ENCODE results near the gene CPSF3.
"Not testable (repeated sequence)": the region's sequence is repeated elsewhere in the genome, so short reads cannot be mapped to it uniquely, and the experiment has no call there.

Gene CPSF3

GRCh38 chr2:9397201-9397600, 26.3 kb upstream of the CPSF3 start:
- no peak for DNase-seq

GRCh38 chr2:9398251-9398650, 25.2 kb upstream of the CPSF3 start:
- DNase-seq = not testable (repeated sequence)

GRCh38 chr2:9398881-9399780, 24.3 kb upstream of the CPSF3 start:
- DNase-seq = no peak

DNA sequence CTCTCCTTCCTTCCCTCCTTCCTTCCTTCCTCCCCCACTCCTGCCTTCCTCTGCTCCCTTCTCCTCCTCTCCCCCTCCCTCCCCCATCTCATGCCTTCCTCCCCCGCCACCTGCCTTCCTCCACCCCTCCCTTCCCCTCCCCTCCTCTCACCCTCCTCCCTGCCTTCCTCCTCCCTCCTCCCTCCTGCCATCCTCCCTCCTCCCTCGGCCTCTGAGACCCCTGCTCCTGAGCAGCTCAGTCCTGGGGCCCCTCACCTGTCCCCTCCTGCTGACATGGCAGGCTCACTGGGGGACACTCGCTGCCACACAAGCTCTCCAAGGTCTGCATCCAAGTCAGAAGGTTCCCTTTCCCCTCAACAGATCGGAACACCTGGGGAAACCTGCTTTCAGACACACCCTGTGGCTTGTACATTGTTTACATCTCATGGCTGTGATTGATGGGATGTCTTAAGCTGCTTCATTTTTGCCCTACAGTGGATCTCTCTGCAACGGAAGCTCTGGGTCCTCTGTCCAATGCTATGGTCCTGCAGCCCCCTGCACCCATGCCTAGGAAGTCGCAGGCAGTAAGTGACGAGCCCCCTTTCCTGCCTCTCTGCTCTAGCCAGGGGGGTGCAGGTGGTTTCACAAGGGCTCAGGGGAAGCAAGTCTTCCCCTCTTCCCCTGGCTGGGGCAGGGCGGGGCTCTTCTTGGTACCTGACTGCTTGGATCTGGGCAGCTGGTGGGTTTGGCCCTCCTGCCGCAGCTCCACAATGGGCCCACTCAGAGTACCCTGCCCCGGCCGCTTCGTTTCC, 23.0 kb upstream of the CPSF3 start:
- DNase-seq = no peak

GRCh38 chr2:9401059-9401547, 22.4 kb upstream of the CPSF3 start:
- no peak for DNase-seq

DNA sequence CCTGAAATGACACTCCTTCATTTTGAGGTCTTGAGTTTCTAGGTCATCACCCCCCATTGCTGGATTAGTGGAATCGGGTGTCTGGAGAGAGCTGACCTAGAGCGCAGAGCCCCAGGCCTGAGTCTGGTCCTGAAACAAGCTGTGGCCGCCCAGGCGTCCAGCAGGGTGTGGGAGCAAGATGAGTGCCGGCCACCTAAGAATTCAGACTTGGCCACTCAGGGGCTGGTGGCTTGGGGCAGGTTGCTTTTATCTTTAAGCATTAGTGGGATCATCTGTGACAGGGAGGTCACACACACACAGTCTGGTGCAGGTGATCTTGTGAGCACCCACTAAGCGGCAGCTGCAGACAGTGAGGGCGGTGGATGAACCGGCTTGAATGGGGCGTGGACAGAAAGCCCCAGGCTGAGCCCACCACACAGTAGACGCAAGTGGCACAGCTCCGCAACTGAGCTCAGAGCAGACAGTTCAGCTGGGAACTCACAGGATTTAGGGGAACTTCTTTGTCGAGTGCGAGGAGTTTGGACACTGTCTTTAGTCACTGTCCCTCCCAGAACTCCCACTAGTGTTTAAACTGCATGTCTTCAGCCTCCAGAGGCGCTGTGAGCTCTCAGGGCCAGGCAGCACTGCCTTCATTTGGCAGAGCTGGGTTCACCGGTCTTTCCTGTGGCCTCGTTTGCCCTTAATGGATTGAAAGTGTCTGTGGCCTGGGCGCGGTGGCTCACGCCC, 21.6 kb upstream of the CPSF3 start:
- no peak for DNase-seq

- no peak for DNase-seq
These were observed 19.5 kb upstream of the CPSF3 start for GRCh38 chr2:9403924-9404323.

DNA sequence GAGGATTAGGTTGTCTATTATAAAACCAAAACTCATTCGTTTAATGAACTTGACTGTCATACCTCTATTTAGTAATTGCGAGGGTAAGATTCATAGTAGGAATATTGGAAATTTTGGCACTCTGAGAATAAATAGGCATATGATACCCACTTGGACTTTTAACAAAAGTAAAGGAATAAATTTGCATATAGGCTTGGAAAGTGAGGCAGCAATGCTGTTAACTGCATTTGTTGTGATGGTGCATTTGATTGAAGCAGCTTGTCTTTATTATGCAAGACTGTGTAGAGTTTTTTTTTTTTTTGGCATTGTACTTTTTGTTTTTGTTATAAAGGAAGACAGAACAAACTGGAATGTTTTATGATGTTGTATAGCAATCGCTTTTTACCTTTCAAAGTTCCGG, 19.0 kb upstream of the CPSF3 start:
- DNase-seq = no peak

GRCh38 chr2:9405636-9406035, 17.8 kb upstream of the CPSF3 start:
- no peak for DNase-seq

GRCh38 chr2:9406529-9407362, 16.7 kb upstream of the CPSF3 start:
- DNase-seq = no peak

GRCh38 chr2:9407363-9407811, 16.1 kb upstream of the CPSF3 start:
- DNase-seq = no peak

DNA sequence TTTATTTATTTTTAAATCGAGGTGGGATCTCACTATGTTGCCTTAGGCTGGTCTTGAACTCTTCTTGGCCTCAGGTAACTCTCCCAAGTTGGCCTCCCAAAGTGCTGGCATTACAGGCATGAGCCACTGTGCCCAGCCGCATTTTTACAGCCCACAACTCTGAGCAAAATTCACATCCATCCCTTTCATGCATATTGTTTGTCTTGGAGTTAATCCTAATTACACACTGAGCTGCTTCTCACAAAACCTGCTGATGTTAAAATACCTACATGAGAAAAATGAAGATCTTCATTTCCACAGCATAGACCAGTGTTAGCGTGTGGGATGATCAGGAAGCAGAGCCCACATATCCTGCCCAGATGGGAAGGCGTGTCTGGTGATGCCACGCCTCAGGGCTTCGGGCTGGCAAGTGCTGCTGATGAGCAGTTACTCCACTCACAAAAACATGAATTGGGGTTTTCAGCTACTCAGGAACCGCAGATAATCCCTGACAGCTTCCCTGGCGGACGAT, 14.8 kb upstream of the CPSF3 start:
- DNase-seq = no peak

DNA sequence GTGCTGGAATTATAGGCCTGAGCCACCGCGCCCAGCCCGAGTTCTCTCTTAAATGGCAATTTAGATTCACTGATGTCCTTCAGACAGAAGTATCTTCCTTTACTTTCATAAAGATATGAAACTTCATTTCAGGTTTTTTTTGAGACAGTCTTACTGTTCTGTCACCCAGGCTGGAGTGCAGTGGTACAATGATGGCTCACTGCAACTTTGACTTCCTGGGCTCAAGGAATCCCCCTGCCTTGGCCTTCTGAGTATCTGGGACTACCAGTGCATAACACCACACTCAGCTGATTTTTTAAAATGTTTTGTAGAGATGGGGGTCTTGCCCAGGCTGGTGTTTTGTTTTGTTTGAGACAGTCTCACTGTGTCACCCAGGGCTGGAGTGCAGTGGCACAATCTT, 13.3 kb upstream of the CPSF3 start:
- no peak for DNase-seq

DNA sequence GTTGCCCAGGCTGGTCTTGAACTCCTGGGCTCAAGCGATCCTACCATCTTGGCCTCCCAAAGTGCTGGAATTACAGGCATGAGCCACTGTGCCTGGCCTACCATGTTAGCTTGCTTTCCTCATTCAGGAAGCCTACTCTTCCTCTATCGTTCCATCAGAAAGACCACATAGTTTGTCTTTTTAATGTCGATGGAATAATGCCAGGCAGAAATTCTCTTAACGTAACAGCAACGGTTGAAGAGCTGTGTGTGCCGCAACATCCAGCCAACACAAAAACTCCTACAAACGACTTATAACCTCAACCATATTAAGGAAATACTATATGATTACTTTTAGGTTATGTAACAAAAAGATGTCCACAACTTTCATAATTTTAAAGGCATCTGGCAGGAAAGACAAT, 10.7 kb upstream of the CPSF3 start:
- DNase-seq = no peak

DNA sequence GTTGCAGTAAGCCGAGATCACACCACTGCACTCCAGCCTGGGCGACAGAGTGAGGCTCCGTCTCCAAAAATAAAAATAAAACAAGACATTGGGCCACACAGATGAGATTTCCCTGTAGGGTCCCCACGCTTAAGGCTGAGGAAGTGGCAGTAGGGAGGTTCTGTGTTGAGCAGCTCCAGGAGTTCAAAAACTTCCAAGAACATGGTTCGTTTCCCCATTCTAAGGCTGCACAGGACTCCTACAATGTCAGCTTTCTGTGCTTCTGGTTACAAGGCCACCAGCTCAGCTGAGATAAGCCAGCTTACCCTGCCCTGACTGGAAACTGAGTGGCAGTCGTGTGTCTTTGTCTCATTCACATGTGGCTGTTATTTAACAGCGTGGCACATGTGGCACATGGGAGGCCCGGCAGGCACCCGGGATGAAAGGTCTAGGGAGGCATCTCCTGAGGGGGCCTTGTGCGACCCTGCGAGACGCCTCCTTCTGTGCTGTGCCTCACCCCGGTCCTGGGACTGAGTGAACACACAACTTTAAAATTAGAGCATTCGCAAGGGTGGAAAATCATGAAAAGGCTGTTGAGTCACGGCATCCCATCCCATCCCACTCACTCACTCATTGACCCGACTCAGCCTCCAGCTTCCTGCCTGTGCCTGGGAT, 7.8 kb upstream of the CPSF3 start:
- no peak for DNase-seq

GRCh38 chr2:9416267-9416961, 7.0 kb upstream of the CPSF3 start:
- no peak for DNase-seq

- no peak for DNase-seq
These were observed 6.5 kb upstream of the CPSF3 start for GRCh38 chr2:9416962-9417316.

GRCh38 chr2:9417725-9418124, 5.7 kb upstream of the CPSF3 start:
- DNase-seq = no peak

DNA sequence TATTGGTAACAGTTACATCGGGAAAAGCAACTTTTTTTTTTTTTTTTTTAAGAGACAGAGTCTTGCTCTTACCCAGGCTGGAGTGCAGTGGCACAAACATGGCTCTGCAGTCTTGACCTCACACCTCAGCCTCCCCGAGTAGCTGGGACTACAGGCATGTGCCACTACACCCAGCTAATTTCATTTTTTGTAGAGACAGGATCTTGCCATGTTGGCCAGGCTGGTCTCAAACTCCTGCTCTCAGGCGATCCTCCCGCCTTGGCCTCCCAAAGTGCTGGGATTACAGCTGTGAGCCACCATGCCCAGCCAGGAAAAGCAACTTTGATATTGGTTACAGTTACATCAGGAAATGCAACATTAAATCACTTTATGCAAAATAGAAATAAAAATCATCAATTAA, 4.7 kb upstream of the CPSF3 start:
- DNase-seq = no peak

DNA sequence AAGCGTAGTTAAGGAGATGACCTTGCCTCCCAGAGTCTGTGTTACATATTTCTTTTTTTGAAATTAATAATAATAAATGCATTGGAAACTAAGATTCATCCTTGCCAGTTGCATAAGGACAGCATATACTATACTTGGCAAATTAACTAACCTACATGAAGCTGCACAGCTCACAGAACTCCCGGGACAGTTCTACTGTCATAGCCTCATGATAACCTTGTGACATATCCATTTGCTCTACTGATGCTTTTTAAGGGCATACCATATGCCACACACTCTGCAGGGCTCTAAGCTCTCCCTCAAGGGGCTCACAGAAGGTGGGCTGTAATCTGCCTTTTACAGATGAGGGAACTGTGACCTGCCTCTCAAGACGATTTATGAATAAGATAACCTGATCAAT, 3.9 kb upstream of the CPSF3 start:
- DNase-seq = no peak

DNA sequence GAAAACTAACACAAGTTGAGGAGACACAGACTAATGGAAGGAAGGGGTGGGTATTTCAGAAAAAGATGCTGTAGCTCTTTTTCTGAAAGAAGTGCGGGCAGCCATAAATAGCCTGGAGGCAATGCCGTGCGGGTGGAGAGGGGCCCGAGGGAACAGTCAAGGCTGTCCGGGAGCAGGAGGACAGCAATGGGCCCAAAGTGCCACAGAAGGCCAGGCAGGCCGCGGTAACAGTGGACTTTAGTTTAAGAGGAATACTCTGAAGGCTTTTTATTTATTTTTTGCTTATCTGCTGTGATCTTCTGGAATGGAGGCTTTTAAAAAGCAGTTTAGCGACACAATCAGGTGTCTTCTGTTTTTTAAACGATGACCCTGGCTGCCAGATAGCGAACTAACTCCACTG, 3.0 kb upstream of the CPSF3 start:
- DNase-seq = no peak

Measured in activated naive CD4-positive, alpha-beta T cell (primary cell).